ENCODE results near the gene SLC6A13. TPM values are rescaled to one million over a fixed set of nuclear protein-coding genes. Genes with fewer than 3 reads are reported as not detected.

Gene SLC6A13
- total and polyA plus RNA-seq, 2 of the 8 experiments (the other 6 are each of a cell fraction or from before 2014, with no cell fraction given): 0.03 TPM; not detected in 1

- no peak overlapping the region for H2BK120ac ChIP-seq (replicated peaks; ENCODE audit: low read depth, low read length)
- no peak overlapping the region for H3K14ac ChIP-seq (ENCODE audit: insufficient read length)
- H3K18ac ChIP-seq (ENCODE audit: extremely low read depth, low read length): no peak overlapping the region
- H2BK12ac ChIP-seq (ENCODE audit: low read depth, low read length): no peak overlapping the region
- ChIA-PET POLR2A (ENCODE audit: partially characterized antibody) (no interaction called here), CTCF (ENCODE audit: partially characterized antibody) (interaction anchor here (1.3 to 3.5 kb wide), 3 partner anchors 21 to 34 kb away, joined by 4 to 21 read pairs (median 7); no protein-coding TSS in a partner anchor)
- H4K20me1 ChIP-seq (replicated peaks in 1 of 2; ENCODE audit: control insufficient read depth in 1 of 2, insufficient read depth in 2 of 2, low read length in 2 of 2): no peaks in the 10 kb centered on the region
- TF ChIP-seq EP300 (IDR thresholded peaks at IDR 0.05; ENCODE audit: borderline replicate concordance in 1 of 2, low read depth in 2 of 2, low read length in 2 of 2): no peak
- TF ChIP-seq CHD1 (IDR thresholded peaks at IDR 0.05; ENCODE audit: low read depth, low read length): no peak
- TF ChIP-seq CBX5 (IDR thresholded peaks at IDR 0.05; ENCODE audit: low read depth, low read length): no peak
- no peak for TF ChIP-seq MAX (IDR thresholded peaks at IDR 0.05)
- peak in 1 of 3 experiments; percentile 9; a peak in 1 of 4 replicates for TF ChIP-seq CTCF (IDR thresholded peaks at IDR 0.05; ENCODE audit: control extremely low read depth in 1 of 3, insufficient read depth in 1 of 3, low read depth in 1 of 3, low read length in 3 of 3)
- no peak for TF ChIP-seq GTF2F1 (IDR thresholded peaks at IDR 0.05; ENCODE audit: borderline replicate concordance, low read depth, low read length)
- no peaks in the 10 kb centered on the region for H3K79me2 ChIP-seq (ENCODE audit: control insufficient read depth in 1 of 2, insufficient read depth in 2 of 2, low read length in 2 of 2)
- no peak overlapping the region for H2AFZ ChIP-seq (ENCODE audit: low read length)
- H3K9ac ChIP-seq (replicated peaks in 1 of 4; ENCODE audit: extremely low read depth in 1 of 4, low read depth in 3 of 4, low read length in 3 of 4): no peak overlapping the region
- 0 out of 7 replicates have a peak, but pooled peaks cover 0 to 5% (median 0%) of the 10 kb centered on the region in 4 experiments for H3K27me3 ChIP-seq (replicated peaks in 1 of 4; ENCODE audit: control insufficient read depth in 3 of 4, extremely low read depth in 1 of 4, insufficient read depth in 3 of 4, low read length in 3 of 4)
- no peak overlapping the region for H3K4me3 ChIP-seq (ENCODE audit: extremely low read depth in 1 of 4, insufficient read depth in 2 of 4, low read depth in 3 of 4, low read length in 4 of 4)
- no peak overlapping the region for H2BK15ac ChIP-seq (ENCODE audit: low read length)
- FAIRE-seq (no peak), DNase-seq (ENCODE audit: low read depth in 1 of 2, low spot score in 2 of 2) (peak in 1 of 2 experiments; percentile 48)
- H2AK5ac ChIP-seq (ENCODE audit: low read depth, low read length): no peak overlapping the region
- H3K23me2 ChIP-seq (ENCODE audit: low read depth, low read length): no peaks in the 10 kb centered on the region
- H2BK5ac ChIP-seq (ENCODE audit: low read depth, low read length): no peak overlapping the region
- no peaks in the 10 kb centered on the region for H3K79me1 ChIP-seq (ENCODE audit: low read depth, low read length)
- H3K56ac ChIP-seq (replicated peaks; ENCODE audit: insufficient read length, low read depth, low read length): no peak overlapping the region
- no peak overlapping the region for H3K23ac ChIP-seq (ENCODE audit: insufficient read length)
- WGBS, 2 experiments (ENCODE audit: extremely low coverage in 1 of 2, insufficient coverage in 1 of 2, insufficient read length in 1 of 2, insufficient replicate concordance in 2 of 2, low coverage in 1 of 2, low lambda C conversion rate in 2 of 2, missing lambda C conversion rate in 1 of 2): 76 to 100% methylated on average over 1 to 10 of the region's 10 CpGs
- no peaks in the 10 kb centered on the region for H3K9me3 ChIP-seq (ENCODE audit: insufficient read depth in 2 of 2, low read depth in 1 of 2, low read length in 1 of 2)
- no peak overlapping the region for H3K4me2 ChIP-seq (ENCODE audit: insufficient read depth in 1 of 2, low read depth in 2 of 2, low read length in 2 of 2)
- H4K91ac ChIP-seq (replicated peaks; ENCODE audit: insufficient read length, low read length): no peak overlapping the region
- no peak overlapping the region for H3K27ac ChIP-seq (ENCODE audit: low read depth, low read length)
- no peak overlapping the region for H2BK20ac ChIP-seq (ENCODE audit: low read length)
- H3K4ac ChIP-seq (replicated peaks; ENCODE audit: insufficient read length, low read depth, low read length): no peak overlapping the region
- no peaks in the 10 kb centered on the region for H3K4me1 ChIP-seq (replicated peaks in 1 of 4; ENCODE audit: control insufficient read depth in 3 of 4, insufficient read depth in 4 of 4, low read length in 3 of 4)
- H3K36me3 ChIP-seq (ENCODE audit: control insufficient read depth in 2 of 4, insufficient read depth in 4 of 4, low read length in 3 of 4): no peaks in the 10 kb centered on the region
- H4K5ac ChIP-seq (ENCODE audit: insufficient read length, low read depth, low read length): no peak overlapping the region
- H4K8ac ChIP-seq (ENCODE audit: extremely low read depth, insufficient read depth, low read length): no peak overlapping the region
Measured at GRCh38 chr12:254039-254438, 8.6 kb downstream of the SLC6A13 start.
